GM13976 (cell line): Measurements from ENCODE around the gene RBM8A.

Source experiments
- DNase-seq: peaks from one replicate; pipeline ENCODE4 v3.0.0; 2012; ENCODE audit warnings: low spot score
- in situ Hi-C: fragments of 300-500 bp; cut with MboI; formaldehyde crosslinking; loops from one replicate; pipeline ENCODE4 v1.12.0; 2022; ENCODE audit warnings: low sequenced_read_pairs, mixed read lengths, inconsistent platforms; ENCODE audit not compliant: unreplicated experiment
- TF ChIP-seq, protein P1 (sequence below): IDR thresholded peaks from 2 replicates; pipeline ENCODE4 v1.5.1; 2012; ENCODE audit warnings: borderline replicate concordance, mild to moderate bottlenecking; ENCODE audit not compliant: insufficient read depth; ENCODE audit errors: extremely low read depth, missing control alignments, control extremely low read depth

RBM8A gene

DNA sequence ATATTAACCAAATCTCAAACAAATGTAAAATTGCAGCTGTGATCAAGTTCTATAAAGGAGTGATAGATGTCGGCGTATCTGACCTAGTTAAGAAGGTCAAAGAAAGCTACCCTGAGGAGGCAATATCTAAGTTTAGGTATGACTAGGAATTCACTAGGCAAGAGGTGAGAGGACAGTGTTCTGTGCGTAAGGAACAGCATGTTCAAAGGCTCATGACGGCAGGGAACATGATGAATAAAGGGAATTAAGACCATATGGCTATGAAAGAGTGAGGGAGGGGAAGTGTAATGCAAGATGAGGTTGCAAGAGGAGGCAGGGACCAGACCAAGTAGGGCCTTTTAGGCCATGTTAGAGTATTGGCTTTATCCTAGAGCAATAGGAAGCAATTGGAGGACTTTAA lies 21.9 kb upstream of the RBM8A start:
- no peak for DNase-seq
- in situ Hi-C loops: no loop called here
- TF ChIP-seq, protein P1, sequence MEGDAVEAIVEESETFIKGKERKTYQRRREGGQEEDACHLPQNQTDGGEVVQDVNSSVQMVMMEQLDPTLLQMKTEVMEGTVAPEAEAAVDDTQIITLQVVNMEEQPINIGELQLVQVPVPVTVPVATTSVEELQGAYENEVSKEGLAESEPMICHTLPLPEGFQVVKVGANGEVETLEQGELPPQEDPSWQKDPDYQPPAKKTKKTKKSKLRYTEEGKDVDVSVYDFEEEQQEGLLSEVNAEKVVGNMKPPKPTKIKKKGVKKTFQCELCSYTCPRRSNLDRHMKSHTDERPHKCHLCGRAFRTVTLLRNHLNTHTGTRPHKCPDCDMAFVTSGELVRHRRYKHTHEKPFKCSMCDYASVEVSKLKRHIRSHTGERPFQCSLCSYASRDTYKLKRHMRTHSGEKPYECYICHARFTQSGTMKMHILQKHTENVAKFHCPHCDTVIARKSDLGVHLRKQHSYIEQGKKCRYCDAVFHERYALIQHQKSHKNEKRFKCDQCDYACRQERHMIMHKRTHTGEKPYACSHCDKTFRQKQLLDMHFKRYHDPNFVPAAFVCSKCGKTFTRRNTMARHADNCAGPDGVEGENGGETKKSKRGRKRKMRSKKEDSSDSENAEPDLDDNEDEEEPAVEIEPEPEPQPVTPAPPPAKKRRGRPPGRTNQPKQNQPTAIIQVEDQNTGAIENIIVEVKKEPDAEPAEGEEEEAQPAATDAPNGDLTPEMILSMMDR: no peak

DNA sequence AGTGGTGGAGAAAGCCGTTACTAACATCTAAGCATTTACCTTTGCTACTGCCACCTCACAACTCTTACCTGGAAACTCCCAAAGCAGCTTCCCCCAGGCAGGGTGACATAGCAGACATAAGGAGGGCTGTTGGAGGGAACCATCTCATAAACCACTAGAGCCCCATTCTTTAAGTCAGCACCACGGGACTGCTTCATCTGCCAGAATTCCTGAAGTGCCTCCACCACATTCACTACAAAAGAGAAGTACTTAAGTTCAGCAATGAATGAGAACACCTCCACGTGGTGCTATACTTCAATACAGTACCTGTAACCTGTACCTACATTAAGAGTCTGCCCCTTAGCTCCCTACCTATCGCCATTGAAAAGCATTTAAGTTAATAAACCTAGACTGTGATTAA lies 20.3 kb upstream of the RBM8A start:
- in situ Hi-C loops: no loop called here
- no peak for DNase-seq
- TF ChIP-seq, protein P1: no peak

DNA sequence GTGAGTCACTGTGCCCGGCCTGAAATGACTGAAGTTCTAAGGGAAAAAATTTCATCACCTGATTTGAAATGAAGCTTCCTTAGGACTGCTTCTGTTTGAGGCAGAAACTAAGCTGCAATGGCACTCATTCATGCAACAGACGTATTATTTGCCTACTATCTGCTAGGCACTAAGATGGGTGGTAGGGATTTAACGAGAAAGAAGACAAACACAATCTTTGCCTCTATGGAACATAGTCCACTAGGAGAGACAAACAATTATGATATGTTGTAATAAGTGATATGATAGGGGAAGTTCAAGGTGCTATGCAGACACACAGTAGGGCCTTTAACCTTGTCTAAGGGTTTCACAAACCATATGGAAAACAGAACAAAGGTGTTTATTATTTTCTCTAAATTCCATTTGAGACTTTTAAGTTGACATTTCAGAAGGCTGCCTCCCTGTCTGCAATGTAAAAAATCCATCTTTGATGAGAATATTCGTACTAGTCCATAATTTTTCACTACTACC lies 19.2 kb upstream of the RBM8A start:
- in situ Hi-C loops: no loop called here

DNA sequence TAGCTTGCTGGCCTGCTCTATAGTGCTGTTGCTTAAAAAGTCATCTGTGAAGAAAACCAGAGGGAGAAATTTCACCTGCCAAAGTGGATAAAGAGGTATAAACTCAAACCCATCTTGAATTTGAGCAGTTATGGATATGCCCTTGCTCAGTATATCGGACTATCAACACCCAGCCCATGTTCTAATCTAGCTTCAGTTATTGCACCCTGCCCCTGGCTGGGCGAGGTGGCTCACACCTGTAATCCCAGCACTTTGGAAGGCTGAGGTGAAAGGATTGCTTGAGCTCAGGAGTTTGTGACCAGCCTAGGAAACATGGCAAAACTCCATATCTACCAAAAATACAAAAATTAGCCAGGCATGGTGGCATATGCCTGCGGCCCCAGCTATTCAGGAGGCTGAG lies 17.2 kb upstream of the RBM8A start:
- in situ Hi-C loops: no loop called here
- DNase-seq: no peak
- TF ChIP-seq, protein P1: no peak

More for the DNA sequence above, 19.2 kb upstream of the RBM8A start:
- no peak for DNase-seq
- TF ChIP-seq, protein P1: no peak

DNA sequence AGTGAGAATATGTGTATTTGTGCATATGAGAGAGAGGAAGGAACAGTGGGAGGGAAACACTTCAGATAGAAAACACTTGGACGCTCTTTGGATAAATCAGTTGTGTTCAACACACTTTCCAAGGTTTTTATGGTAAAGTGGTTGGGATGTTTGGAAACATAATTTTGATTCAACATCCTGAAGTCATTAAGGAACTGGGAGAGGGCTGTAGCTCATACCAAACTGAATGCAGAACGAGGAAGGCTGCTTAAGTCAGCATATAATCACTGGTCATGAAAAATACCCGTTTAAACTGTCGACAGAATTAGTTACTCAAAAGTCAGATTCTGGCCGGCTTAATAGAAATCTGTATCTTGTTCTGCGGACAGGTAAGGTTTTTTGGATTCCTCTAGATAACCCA lies 15.6 kb upstream of the RBM8A start:
- DNase-seq: no peak
- in situ Hi-C loops: no loop called here
- TF ChIP-seq, protein P1: no peak

DNA sequence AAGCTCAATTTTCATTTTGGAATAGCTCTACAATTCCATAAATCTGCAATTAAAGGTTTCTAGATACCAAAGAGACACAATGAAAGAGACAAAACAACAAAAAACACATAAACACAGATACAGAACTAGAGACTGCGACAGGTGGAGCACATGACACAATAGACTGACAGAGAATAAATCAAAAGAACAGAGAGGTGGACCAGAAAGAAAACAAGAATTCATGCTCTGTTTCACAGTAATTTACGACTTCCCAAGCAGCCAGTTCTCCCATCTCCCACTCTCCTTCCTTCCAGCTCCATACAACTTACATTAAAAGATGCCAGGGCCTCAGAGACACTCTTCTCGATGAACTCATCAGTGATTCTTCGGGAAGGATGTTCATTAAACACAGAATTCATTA lies 15.1 kb upstream of the RBM8A start:
- TF ChIP-seq, protein P1: no peak
- DNase-seq: no peak
- in situ Hi-C loops: no loop called here

DNA sequence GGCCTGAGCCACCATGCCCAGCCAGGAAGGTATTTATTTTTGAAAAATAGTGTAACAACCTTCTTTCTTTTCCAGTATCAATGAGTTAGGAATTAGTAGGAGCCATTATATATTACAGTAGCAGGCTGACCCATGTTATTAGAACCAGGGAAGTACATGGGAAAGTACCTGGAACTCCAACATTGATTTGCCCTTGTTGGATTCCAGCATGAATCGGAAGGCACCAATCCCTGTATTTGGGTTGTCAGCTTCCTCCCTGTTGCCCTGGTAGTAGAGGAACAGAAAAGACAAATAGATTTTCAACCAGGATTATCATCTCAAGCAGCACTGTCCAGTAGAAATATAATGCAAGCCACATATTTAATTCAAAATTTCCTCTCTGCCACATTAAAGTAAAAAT lies 10.2 kb upstream of the RBM8A start:
- TF ChIP-seq, protein P1: no peak
- in situ Hi-C loops: no loop called here
- DNase-seq: no peak
